CD4-positive, alpha-beta T cell treated with Interleukin-4 for 1 hour (primary cell): ENCODE results near the gene FABP3.

ENCODE experiments used
- DNase-seq, 2 donors: peaks; one replicate each; pipeline ENCODE4 v3.0.0-alpha.2; 2020 to 2022

The FABP3 gene

DNA sequence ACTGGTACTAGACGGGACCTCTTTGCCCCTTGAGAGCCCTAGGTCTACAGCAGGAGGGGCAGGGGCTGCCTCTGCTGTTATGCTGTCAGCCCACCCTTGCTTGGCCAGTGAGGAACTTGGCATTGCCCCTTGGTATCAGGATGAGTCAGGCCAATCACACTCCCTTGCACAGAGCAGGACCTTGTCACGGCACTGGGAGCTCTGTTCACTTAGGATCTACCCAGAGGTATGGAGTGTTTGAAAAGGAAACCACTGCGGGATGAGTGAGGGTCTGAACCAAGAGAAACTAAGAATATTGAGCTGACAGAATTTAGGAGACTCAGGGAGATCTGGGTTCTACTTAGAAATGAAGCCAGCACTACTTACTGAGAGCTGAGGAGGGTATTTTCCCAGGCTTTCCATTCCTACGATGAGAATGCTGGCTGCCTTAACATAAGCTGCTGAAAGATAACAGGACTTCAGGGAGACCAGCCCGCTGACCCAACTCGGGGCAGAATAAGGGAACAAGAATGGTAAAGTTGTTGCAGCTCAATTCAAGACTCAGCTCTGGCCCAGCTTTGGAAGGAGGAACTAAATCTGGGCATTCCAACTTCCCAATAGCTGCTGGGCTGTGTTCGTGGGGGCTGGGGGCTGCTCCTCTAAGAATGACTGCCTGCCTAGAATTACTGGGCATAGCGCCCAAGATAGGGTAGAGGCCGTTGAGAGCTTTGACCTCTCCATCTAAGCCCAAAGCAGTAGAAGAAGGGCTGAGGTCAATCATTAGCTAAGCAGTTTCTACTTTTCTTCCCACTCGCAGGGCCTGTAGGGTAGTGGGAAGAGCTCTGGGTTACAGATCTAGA lies 1.5 kb downstream of the FABP3 start:
- no peak for DNase-seq

DNA sequence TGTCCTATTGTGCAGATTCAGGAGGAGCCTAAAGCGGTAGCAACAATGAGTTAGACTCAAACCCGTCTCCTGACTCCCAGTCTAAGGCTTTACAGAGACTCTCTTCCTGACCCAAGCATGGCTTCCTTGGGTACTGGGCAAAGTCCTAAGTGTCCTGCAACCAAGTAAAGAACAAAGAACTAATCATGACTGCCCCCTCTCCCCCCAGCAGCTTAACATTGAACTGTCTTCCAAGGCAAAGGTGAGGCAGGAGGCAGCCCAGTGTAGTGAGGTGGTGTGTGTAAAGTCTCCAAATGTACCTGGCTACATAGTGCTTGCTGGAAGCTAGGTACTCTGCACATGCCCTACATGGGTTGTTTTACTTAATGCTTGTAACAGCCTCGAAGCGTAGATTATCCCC lies 2.3 kb downstream of the FABP3 start:
- no peak for DNase-seq

DNA sequence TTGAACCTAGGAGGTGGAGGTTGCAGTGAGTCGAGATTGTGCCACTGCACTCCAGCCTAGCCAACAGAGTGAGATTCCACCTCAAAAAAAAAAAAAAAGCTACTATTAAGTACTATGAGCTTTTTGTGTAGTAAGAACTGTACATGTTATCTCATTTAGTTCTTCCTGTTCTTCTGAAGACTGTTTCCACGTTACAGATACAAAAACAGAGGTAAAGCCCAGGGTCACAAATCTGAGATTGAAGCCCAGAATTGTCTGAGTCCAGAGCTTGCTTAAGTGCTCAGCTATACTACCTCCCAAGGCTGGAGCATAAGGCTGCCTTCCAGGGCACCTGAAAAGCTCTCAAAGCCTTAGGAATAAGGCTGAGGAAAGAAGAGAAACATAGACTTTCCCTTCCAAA lies 2.9 kb downstream of the FABP3 start:
- DNase-seq: no peak

DNA sequence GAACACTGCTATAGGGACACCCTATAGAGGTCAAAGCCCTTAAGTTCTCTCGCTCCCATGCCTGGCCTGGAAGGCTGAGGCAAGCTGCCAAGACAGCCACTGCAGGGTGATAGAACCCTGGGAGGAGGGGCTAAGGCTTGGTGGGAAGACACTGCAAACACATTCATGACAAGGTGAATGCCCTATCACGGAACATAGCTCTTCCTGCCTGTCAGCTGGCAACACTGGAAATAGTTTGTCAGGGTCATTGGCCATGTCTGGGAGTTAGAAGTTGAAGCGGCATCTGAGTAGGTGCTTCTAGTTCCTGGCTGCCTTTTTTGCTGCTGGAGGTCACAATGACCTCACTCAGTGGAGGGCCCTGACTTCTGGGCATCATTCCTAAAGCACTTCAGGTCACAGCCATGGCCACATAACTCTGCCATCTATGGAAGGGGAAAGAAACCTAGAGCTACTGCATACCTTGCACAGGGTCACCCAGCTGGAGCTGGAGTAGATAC lies 4.2 kb downstream of the FABP3 start:
- DNase-seq: no peak

DNA sequence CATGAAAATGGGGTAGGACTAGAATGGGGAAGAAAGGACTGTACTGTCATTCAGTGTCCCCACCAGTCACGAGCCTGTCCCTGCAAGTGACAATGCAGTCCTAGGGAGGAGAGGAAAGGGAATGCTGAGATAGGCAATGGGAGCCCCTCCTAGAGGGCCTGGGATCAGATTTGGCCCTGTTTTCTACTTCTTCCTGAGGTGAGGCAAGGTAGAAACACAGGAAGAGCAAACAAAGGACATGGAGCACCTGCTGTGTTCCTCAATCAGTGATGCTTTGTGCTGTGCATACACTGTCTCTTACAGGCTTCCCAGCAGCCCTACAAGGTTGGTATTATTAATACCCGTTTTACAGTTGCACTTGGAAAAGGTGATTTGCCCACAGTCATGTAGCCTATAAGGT lies 6.1 kb downstream of the FABP3 start:
- no peak for DNase-seq

DNA sequence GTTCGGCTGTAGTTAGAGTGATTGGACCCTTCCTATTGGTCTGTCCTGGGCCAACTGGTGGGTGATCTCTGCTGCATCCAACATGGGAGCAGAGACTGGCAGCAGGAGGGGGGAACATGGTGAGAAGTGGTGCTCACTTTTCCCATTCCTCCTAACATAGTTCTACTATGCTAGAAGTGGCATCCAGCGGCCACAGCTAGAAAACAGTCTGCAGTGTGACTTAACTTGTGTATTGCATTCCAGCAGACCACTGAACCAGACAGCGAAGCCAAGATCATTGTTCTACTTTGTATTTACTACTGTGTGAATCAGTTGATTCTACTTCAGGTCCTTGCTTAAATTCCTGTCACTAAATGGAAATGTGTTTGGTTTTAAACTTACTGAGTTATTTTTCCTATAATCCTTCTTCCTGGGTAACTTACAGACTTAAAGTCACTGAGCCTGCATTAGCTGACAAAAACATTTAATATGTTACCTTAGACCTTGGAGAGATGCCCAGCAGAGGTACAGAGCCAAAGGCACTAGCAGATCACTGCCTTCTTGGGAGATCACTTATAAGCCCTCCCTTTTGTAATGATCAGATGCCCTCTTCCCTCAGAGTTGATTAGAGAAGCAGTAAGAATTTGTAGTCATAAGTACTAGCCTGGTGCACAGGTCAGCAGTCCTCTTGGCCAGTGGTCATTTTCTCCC lies 8.2 kb downstream of the FABP3 start:
- no peak for DNase-seq

DNA sequence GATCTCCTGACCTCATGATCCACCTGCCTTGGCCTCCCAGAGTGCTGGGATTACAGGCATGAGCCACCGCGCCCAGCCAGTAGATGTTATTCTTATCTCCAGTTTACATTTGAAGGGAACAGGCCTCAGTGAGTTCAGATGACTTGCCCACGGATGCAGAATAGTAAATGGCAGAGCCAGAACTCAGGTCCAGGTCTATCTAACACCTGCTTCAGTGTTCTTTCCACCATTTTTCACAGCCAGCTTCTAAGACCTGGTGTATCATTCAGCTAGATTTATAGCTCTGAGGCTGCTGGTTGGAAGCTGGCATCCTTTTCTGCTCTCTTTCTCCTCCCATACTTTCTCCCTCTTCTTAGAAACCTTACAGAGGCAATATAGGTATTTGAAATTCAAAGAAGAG lies 10.8 kb downstream of the FABP3 start:
- no peak for DNase-seq

DNA sequence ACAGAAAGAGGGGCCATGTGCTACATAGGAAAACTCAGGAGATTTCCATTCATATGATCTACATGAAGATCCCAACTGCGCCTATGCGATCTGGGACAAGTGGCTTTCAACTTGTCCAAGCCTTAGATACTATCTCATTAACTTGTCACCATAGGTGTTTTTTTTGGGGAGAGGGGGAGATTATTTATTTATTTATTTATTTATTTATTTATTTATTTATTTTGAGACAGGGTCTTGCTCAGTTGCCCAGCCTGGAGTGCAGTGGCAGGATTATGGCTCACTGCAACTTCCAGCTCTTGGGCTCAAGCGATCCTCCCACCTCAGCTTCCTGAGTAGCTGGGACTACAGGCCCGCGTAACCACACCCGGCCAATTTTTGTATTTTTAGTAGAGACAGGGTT lies 11.3 kb downstream of the FABP3 start:
- no peak for DNase-seq

DNA sequence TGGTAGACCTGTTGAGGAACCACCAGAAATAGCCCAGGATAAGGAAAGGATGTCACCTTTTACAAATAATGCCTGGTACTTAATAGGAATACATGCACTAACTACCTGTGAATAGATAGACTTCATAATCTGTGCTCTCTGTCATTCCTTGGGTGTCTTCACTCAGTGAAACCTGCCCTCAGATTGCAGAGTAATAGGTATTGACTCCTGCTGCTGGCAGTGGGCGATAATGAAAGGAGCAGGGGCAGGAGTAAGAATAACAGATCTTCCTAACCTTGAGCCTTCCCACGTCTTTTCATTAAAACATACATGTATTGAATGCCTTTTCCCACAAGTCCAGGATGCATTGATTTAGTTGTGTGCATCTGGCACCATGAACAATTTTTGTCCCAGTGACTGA lies 16.4 kb downstream of the FABP3 start:
- DNase-seq: no peak

DNA sequence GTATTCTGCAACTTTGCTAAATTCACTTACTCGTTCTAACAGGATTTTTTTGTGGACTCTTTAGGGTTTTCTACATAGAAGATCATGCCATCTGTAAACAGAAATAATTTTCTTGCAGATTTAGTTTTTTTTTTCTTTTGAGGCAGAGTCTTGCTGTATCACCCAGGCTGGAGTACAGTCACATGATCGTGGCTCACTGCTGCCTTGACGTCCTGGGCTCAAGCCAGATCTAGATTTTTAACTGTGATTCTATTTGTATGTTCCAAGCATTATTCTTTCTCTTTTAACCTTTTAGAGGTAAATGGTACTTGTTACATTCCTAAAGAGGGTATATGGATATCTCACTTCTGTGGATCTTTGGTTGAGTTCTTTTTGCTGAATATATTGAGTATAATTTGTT lies 18.6 kb downstream of the FABP3 start:
- DNase-seq: no peak

DNA sequence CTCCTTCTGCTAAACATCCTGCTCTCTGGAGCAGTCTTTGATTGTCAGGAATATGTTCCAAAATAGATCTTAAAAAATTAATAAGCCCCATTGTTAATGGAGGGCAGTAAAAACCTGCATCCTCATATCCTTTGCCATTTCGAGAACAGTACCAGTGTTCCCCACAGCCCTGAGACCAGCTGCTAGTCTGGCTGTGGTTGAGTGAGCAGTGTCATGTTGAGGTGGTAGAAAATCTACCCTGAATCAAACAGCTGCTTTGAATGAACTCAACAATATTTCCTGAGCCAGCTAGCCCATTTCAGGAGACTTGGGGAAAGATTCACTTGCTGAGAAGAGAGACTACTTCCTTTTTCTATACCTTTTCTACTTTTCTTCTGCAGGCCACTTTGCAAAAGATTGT lies 24.4 kb downstream of the FABP3 start:
- no peak for DNase-seq

DNA sequence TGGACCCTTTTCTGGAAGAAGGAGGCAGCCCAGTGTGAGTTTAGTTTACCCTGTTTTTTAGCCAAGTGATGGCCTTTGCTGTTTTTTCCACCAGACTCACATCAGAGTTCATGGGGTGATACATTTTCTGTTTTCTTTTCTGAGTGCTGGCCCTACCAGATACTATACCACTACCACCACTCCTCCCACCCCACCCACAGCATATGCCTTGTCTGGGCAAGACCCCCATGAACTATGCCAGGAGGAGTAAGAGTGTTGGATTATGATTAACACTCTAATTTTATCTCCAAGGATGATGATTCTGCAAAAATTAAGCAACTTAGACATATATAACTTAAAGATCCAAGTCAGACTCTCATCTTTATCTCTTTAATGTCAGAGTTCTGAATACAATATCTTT lies 26.1 kb downstream of the FABP3 start:
- DNase-seq: no peak

DNA sequence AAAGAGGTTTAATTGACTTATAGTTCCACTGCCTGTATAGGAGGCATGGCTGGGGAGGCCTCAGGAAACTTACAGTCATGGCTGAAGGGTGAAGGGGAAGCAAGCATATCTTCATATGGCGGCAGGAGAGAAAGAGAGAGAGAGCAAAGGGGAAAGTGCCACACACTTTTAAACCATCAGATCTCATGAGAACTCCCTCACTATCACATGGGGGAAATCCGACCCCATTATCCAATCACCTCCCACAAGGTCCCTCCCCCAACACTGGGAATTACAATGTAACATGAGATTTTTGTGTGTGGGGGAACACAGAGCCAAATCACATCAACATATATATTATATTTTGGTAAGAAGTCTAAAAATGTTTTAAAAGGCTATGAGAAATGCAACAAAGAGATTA lies 27.2 kb downstream of the FABP3 start:
- no peak for DNase-seq

DNA sequence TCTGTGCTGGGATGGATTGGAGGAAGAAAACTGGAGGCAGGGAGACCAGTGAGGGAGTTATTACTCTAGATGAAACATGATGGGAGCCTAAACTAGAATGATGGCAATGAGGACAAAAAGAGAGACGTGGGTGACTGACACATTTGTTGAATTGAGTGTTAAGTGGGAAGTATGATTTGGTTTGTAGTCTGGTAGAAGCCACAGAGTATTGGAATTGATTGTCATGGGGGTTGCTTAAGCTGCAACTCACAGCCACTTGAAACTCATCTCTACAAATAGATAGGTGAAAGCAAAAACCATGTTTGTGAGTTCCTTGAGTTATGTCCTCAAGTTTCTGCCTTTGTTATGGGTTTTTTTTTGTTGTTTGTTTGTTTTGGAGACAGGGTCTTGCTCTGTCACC lies 28.4 kb downstream of the FABP3 start:
- DNase-seq: no peak

DNA sequence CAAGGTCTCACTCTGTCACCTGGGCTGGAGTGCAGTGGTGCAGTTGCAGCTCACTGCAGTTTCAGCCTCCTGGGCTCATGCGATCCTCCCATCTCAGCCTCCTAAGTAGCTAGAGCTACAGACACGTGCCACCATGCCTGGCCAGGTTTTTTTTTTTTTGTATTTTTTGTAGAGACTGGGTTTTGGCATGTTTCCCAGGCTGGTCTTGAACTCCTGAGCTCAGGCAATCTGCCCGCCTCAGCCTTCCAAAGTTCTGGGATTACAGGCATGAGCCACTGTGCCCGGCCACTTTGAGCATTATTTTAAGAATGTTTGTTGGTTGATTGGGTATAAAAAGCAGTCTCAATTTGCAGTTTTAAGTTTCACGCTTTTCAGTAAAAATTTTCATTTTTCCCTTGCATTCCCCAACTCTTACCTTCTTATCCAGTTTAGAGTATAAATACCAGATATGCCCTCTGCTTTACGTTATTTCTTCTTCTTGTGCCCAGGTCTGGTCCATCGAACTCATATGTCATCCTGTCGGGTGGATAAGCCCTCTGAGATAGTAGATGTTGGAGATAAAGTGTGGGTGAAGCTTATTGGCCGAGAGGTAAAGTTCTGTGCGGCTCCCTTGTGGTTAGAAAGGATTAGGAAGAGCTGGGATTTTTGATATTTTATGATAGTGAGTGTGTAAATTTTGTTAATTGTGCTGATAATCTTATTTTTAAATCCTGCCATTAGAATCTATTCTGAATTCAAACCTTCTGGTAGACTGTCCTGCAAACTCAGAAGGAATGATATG lies 36.0 kb downstream of the FABP3 start:
- DNase-seq: no peak

DNA sequence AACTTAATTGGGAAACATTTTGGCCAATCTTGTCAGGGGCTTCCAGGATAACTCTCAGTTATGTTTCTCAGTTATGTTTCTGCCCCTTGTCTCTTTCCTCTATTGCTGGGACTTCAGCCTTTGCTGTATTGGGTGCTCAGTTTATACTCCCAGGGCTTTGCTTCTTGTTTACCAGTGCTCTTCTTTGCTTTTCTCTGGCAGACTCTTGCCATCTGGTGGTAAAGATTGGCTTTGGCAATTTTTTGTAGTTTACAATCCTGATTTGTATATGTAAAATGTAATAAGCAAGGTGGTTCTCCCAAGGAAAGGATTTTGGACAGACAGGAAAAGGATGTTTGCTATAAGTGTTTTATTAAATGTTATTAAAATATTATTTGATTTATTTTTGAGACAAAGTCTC lies 37.9 kb downstream of the FABP3 start:
- peak in 1 of 2 donors; percentile 28 for DNase-seq

DNA sequence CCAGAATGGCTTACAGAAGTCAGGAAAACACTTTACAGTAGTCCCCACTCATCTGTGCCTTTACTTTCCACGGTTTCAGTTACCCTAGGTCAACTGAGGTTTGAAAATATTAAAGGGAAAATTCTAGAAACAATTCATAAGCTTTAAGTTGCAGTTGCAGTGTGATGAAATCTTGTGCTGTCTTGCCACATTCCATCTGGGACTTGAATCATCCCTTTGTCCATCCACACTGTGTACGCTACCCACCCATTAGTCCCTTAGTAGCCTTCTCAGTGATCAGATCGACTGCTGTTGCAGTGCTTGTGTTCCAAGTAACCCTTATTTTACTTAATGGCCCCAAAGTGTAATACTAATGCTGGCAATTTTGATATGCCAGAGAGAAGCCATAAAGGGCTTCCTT lies 45.5 kb downstream of the FABP3 start:
- DNase-seq: no peak

DNA sequence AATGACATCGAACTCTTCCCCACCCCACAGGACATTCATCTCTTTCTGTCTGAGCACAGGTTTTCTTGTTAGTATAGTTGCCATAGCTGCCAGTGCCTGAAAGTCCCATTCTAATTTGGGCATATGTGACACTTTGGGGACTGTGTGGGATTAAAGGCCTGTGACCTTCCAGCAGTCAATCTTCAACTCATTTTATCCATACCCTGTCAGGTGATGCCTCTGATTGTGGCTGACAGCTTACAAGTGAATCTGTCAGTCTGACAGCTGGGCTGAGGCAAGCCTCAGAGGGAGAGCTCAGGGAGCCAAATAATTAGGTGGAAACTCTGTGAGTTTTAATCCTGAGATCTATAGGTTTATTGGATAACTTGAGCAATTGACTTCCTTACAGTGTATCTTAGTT lies 46.4 kb downstream of the FABP3 start:
- DNase-seq: no peak

DNA sequence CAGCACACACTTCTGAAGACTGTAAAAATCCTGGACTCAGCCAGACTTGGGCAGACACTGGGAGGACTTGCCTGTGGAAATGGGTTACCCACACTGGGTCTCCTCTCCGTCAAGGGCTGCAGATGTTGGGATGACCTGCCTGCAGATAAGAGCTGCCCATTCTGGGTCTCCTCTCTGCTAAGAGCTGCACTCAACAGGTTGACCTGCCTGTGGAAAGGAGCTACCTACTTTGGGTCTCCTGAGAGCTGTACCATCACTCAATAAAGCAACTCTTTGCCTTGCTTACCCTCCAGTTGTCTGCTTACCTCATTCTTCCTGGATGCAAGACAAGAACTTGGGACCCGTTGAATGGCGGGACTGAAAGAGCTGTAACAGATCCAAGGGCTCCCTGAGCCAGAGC lies 47.9 kb downstream of the FABP3 start:
- no peak for DNase-seq

DNA sequence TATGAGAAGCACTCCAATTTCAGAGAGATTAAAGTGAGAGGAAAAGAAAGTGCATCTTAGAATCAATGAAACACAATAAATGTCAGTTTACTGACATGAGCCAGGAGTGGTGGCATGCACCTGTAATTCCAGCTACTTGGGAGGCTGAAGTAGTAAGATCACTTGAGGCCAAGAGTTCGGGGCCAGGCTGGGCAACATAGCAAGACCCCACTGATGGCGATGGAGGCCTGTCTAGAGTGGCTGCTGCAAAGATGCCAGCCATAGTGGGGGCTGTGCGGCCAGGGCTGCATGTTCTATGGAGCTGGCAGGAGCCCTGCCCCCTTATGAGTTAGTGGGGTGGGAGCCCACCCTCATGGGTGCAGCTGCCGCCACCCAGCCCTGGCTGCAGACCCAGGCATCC lies 48.8 kb downstream of the FABP3 start:
- no peak for DNase-seq

DNA sequence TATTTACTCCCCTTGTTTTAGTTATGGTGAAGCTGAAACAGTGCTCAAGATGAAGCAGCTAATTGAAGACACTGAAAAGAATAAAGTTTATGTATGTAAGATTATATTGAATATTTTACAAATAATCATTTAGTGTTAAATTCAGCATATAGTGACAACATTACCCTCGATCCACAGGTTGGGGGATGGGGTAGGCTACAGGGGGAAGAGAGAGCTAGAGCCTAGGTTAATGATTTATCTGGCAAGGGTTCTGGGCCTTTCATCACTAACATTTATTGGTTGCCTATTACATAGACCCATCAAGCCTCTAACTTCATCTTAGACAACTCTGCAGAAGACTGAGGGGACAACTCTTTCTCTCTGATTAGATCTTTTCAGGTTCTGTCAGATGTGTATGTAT lies 54.7 kb downstream of the FABP3 start:
- DNase-seq: no peak

DNA sequence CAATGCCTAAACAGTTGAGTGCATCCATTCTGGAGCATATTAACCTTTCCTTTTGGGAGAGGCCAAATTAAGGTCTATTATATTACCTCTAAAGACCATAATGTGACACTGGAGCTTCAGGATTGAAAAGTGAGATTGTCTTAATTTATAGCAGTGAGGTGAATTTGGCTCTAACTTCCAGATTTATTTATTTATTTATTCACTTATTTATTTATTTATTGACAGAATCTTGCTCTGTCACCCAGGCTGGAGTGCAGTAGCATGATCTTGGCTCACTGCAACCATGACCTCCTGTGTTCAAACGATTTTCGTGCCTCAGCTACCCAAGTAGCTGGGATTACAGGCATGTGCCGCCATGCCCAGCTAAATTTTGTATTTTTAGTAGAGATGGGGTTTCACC lies 57.0 kb downstream of the FABP3 start:
- DNase-seq: no peak
